ENCODE measurements around the gene PLEKHJ1. TPM values are rescaled to one million over a fixed set of nuclear protein-coding genes. Genes with fewer than 3 reads are reported as not detected.

Gene PLEKHJ1
- total and polyA plus RNA-seq, 4 donors, result 22.2 to 44.5 (median 37.0) TPM

GRCh38 chr19:2195914-2196313 lies 40.2 kb downstream of the PLEKHJ1 start:
- H3K9ac ChIP-seq (ENCODE audit: low read depth in 1 of 2, low read length in 2 of 2), result no peak overlapping the region
- H3K4me1 ChIP-seq (ENCODE audit: control insufficient read depth in 4 of 4, insufficient read depth in 4 of 4, low read length in 3 of 4), result no peaks in the 10 kb centered on the region
- no peaks in the 10 kb centered on the region for H3K9me3 ChIP-seq (ENCODE audit: control insufficient read depth in 4 of 4, low read length in 3 of 4)
- H3K27ac ChIP-seq (ENCODE audit: low read depth in 1 of 2, low read length in 2 of 2), result no peak overlapping the region
- no peak overlapping the region for H3K4me3 ChIP-seq (ENCODE audit: low read depth in 1 of 3, low read length in 3 of 3)
- no peak for TF ChIP-seq ATF3 (IDR thresholded peaks at IDR 0.05)
- TF ChIP-seq FOXA1 (IDR thresholded peaks at IDR 0.05), result no peak
- TF ChIP-seq YY1 (IDR thresholded peaks at IDR 0.05), result no peak
- no peak for TF ChIP-seq JUND (IDR thresholded peaks at IDR 0.05)
- TF ChIP-seq TAF1 (conservative IDR thresholded peaks at IDR 0.05), result no peak
- no peak for TF ChIP-seq HNF4A (conservative IDR thresholded peaks at IDR 0.05)
- TF ChIP-seq NR2F2 (IDR thresholded peaks at IDR 0.05), result no peak
- no peak for TF ChIP-seq EGR1 (IDR thresholded peaks at IDR 0.05; ENCODE audit: low read depth in 2 of 2)
- no peak for TF ChIP-seq GABPA (IDR thresholded peaks at IDR 0.05 in 1 of 2, conservative IDR thresholded peaks at IDR 0.05 in 1 of 2)
- no peak for TF ChIP-seq SP1 (IDR thresholded peaks at IDR 0.05)
- no peak for TF ChIP-seq RAD21 (IDR thresholded peaks at IDR 0.05)
- no peak for TF ChIP-seq HNF4G (IDR thresholded peaks at IDR 0.05)
- no peak for TF ChIP-seq FOXA2 (IDR thresholded peaks at IDR 0.05)
- TF ChIP-seq RXRA (IDR thresholded peaks at IDR 0.05), result no peak
- no peak for TF ChIP-seq ZBTB33 (IDR thresholded peaks at IDR 0.05)
- no peak for TF ChIP-seq CTCF (IDR thresholded peaks at IDR 0.05; ENCODE audit: low read depth, low read length, missing input control)
- TF ChIP-seq MAX (IDR thresholded peaks at IDR 0.05), result no peak
- no peaks in the 10 kb centered on the region for H3K27me3 ChIP-seq (ENCODE audit: control insufficient read depth in 4 of 4, insufficient read depth in 4 of 4, low read length in 3 of 4)
- no peak for DNase-seq (ENCODE audit: low spot score)
- 98% methylated on average over 19 of the region's 19 CpGs for WGBS
- peaks cover 8 to 53% (median 13%) of the 10 kb centered on the region in 4 donors for H3K36me3 ChIP-seq (ENCODE audit: control insufficient read depth in 4 of 4, insufficient read depth in 3 of 4, low read depth in 1 of 4, low read length in 3 of 4)

GRCh38 chr19:2195361-2195760 lies 40.8 kb downstream of the PLEKHJ1 start:
- Histone ChIP-seq H3K9ac (ENCODE audit: low read depth in 1 of 2, low read length in 2 of 2) (no peak overlapping the region), H3K27ac (ENCODE audit: low read depth in 1 of 2, low read length in 2 of 2) (no peak overlapping the region), H3K9me3 (ENCODE audit: control insufficient read depth in 4 of 4, low read length in 3 of 4) (no peaks in the 10 kb centered on the region), H3K27me3 (ENCODE audit: control insufficient read depth in 4 of 4, insufficient read depth in 4 of 4, low read length in 3 of 4) (no peaks in the 10 kb centered on the region), H3K4me1 (ENCODE audit: control insufficient read depth in 4 of 4, insufficient read depth in 4 of 4, low read length in 3 of 4) (no peaks in the 10 kb centered on the region), H3K36me3 (ENCODE audit: control insufficient read depth in 4 of 4, insufficient read depth in 3 of 4, low read depth in 1 of 4, low read length in 3 of 4) (peaks cover 8 to 52% (median 13%) of the 10 kb centered on the region in 4 donors), H3K4me3 (ENCODE audit: low read depth in 1 of 3, low read length in 3 of 3) (no peak overlapping the region)
- DNase-seq (ENCODE audit: low spot score), result no peak
- 95% methylated on average over 13 of the region's 13 CpGs for WGBS
- TF ChIP-seq EGR1 (IDR thresholded peaks at IDR 0.05; ENCODE audit: low read depth in 2 of 2), result no peak
- TF ChIP-seq RXRA (IDR thresholded peaks at IDR 0.05), result no peak
- no peak for TF ChIP-seq MAX (IDR thresholded peaks at IDR 0.05)
- no peak for TF ChIP-seq YY1 (IDR thresholded peaks at IDR 0.05)
- TF ChIP-seq FOXA2 (IDR thresholded peaks at IDR 0.05), result no peak
- no peak for TF ChIP-seq JUND (IDR thresholded peaks at IDR 0.05)
- TF ChIP-seq HNF4A (conservative IDR thresholded peaks at IDR 0.05), result no peak
- no peak for TF ChIP-seq ZBTB33 (IDR thresholded peaks at IDR 0.05)
- TF ChIP-seq FOXA1 (IDR thresholded peaks at IDR 0.05), result no peak
- no peak for TF ChIP-seq SP1 (IDR thresholded peaks at IDR 0.05)
- TF ChIP-seq TAF1 (conservative IDR thresholded peaks at IDR 0.05), result no peak
- no peak for TF ChIP-seq RAD21 (IDR thresholded peaks at IDR 0.05)
- TF ChIP-seq ATF3 (IDR thresholded peaks at IDR 0.05), result no peak
